HL-60/S4 (cell line): ENCODE data around the gene MT1E.
"Not testable (repeated sequence)": the region's sequence is repeated elsewhere in the genome, so short reads cannot be mapped to it uniquely, and the experiment has no call there.

ENCODE experiments used
- in situ Hi-C: fragments of 300-500 bp; cut with MboI; formaldehyde crosslinking; loops from 2 replicates; pipeline ENCODE4 v1.14.3; 2022; ENCODE audit warnings: low sequenced_read_pairs

The MT1E gene

GRCh38 chr16:56667581-56668571 is 42.3 kb downstream of the MT1E start, which contains the start of gene MT1G:
Gene MT1G, minus strand, starts transcription at chr16:56668065. Its CDS starts 72 bp downstream, at chr16:56667993.
- in situ Hi-C loops, result no loop called here

GRCh38 chr16:56669005-56669839 is 43.6 kb downstream of the MT1E start, which contains the start of gene MT1H:
Gene MT1H, plus strand, starts transcription at chr16:56669814. Its CDS starts 71 bp downstream, at chr16:56669885.
- in situ Hi-C loops, result no loop called here

DNA sequence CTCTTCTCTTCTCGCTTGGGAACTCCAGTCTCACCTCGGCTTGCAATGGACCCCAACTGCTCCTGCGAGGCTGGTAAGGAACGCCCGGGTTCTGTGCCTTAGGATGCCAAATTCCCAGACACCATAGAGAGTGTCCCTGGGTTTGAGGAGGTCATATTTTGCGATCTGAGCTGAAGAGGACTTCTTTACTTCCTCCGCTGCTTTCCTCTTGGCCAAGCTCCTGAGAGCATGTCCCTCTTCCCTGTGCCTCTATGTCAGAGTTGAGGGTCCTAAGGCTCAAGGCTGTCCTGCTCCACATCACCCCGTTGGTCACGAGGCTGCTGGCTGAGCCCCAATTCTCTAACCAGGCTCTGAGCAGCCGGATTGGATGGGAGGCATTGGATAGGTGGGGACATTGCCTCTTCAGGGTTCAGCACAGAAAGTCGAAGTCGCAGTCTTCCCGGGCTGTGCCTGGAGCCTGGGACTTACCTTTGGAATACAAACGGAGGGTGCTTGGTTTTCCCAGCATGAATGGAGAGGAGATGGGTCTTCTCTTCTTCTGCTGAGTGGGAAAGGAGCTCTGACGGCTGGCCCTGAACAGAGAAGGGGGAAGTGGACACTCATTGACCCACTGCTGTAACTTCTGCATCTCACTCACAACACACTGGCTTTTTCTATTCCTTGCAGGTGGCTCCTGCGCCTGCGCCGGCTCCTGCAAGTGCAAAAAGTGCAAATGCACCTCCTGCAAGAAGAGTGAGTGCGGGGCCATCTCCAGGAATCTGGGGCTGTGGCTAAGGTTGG is 44.4 kb downstream of the MT1E start:
- in situ Hi-C loops, result no loop called here

GRCh38 chr16:56670620-56670934 is 45.0 kb downstream of the MT1E start:
- in situ Hi-C loops, result no loop called here

GRCh38 chr16:56671691-56672090 is 46.1 kb downstream of the MT1E start:
- in situ Hi-C loops, result not testable (repeated sequence)

GRCh38 chr16:56672171-56672570 is 46.6 kb downstream of the MT1E start:
- in situ Hi-C loops, result not testable (repeated sequence)

- in situ Hi-C loops, result no loop called here
Observed at GRCh38 chr16:56672761-56673536, 47.4 kb downstream of the MT1E start.

- in situ Hi-C loops, result no loop called here
Observed at GRCh38 chr16:56673921-56674320, 48.3 kb downstream of the MT1E start.

DNA sequence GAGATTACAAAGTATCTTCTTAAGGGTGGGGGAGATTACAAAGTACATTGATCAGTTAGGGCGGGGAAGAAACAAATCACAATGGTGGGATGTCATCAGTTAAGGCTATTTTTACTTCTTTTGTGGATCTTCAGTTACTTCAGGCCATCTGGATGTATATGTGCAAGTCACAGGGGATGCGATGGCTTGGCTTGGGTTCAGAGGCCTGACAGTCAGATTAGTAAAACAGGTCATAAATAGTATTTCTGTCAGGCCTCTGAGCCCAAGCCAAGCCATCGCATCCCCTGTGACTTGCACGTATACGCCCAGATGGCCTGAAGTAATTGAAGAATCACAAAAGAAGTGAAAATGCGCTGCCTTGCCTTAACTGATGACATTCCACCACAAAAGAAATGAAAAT is 49.0 kb downstream of the MT1E start:
- in situ Hi-C loops, result not testable (repeated sequence)

GRCh38 chr16:56675685-56676210 is 50.2 kb downstream of the MT1E start:
- in situ Hi-C loops, result no loop called here
